Neural cell (in vitro differentiated cells): Measurements from ENCODE around the gene OTOP2. TPM values are rescaled to one million over a fixed set of nuclear protein-coding genes. Genes with fewer than 3 reads are reported as not detected.
"Not testable (repeated sequence)": the region's sequence is repeated elsewhere in the genome, so short reads cannot be mapped to it uniquely, and the experiment has no call there.

Source experiments
- H2AFZ ChIP-seq: fragments of 200-600, 300-800 bp; sonication (generic), shearing (Covaris generic); 2 replicates; pipeline ENCODE4 v1.6.0; 2014; ENCODE audit warnings: low read depth, mild to moderate bottlenecking, antibody characterized with exemption, low read length, moderate library complexity
- H3F3A ChIP-seq: fragments of 200-600 bp; shearing (Covaris generic); 2 replicates; pipeline ENCODE4 v1.6.1; 2016; ENCODE audit warnings: mild to moderate bottlenecking, moderate library complexity, mixed read lengths, antibody characterized with exemption, low read length; ENCODE audit not compliant: insufficient read depth, poor library complexity, severe bottlenecking
- H3K27ac ChIP-seq: fragments of 200-600, 300-800 bp; sonication (generic), shearing (Covaris generic); 2 replicates; pipeline ENCODE4 v1.5.1; 2014; ENCODE audit warnings: mild to moderate bottlenecking, low read length, moderate library complexity
- H3K27me3 ChIP-seq: fragments of 300-800, 200-600 bp; sonication (generic), shearing (Covaris generic); 2 replicates; pipeline ENCODE4 v1.6.0; 2014; ENCODE audit warnings: mild to moderate bottlenecking, low read depth, low read length, moderate library complexity; ENCODE audit not compliant: insufficient read depth
- H3K36me3 ChIP-seq: fragments of 300-800, 200-600 bp; sonication (generic), shearing (Covaris generic); 2 replicates; pipeline ENCODE4 v1.5.1; 2014; ENCODE audit warnings: mild to moderate bottlenecking, antibody characterized with exemption, low read length, moderate library complexity; ENCODE audit not compliant: insufficient read depth
- H3K4me2 ChIP-seq: fragments of 300-800, 200-600 bp; sonication (generic), shearing (Covaris generic); 2 replicates; pipeline ENCODE4 v1.6.0; 2014; ENCODE audit warnings: mild to moderate bottlenecking, low read length
- H3K4me3 ChIP-seq: fragments of 300-800, 200-600 bp; sonication (generic), shearing (Covaris generic); 2 replicates; pipeline ENCODE4 v1.5.1; 2014; ENCODE audit warnings: mild to moderate bottlenecking, low read length, moderate library complexity
- H3K79me2 ChIP-seq: fragments of 200-600 bp; shearing (Covaris generic); replicated peaks from 2 replicates; pipeline ENCODE4 v1.6.0; 2014; ENCODE audit warnings: mild to moderate bottlenecking, low read length, moderate library complexity; ENCODE audit not compliant: insufficient read depth
- H3K9ac ChIP-seq: fragments of 300-800, 200-600 bp; sonication (generic), shearing (Covaris generic); 2 replicates; pipeline ENCODE4 v1.6.1; 2016; ENCODE audit warnings: mild to moderate bottlenecking, low read length, mixed read lengths
- H3K9me2 ChIP-seq: fragments of 200-600 bp; shearing (Covaris generic); 2 replicates; pipeline ENCODE4 v1.6.1; 2016; ENCODE audit warnings: mild to moderate bottlenecking, low read length, mixed read lengths; ENCODE audit not compliant: insufficient read depth
- H3K9me3 ChIP-seq: fragments of 200-600, 300-800 bp; sonication (generic), shearing (Covaris generic); 2 replicates; pipeline ENCODE4 v1.6.1; 2016; ENCODE audit warnings: mild to moderate bottlenecking, mixed run types, low read length, moderate library complexity, mixed read lengths
- H4K20me1 ChIP-seq: fragments of 200-600 bp; shearing (Covaris generic); 2 replicates; pipeline ENCODE4 v1.6.1; 2016; ENCODE audit warnings: mild to moderate bottlenecking, mixed run types; ENCODE audit not compliant: insufficient read depth
- CTCF ChIP-seq: fragments of 450-650 bp; IDR thresholded peaks from 2 replicates; pipeline ENCODE4 v1.5.1; 2014; ENCODE audit warnings: antibody characterized with exemption, mild to moderate bottlenecking, moderate library complexity; ENCODE audit not compliant: poor library complexity, severe bottlenecking
- EP300 ChIP-seq: fragments of 450-650 bp; conservative IDR thresholded peaks from 2 replicates; pipeline ENCODE4 v1.6.1; 2014; ENCODE audit warnings: antibody characterized with exemption, mild to moderate bottlenecking, moderate library complexity; ENCODE audit not compliant: poor library complexity, severe bottlenecking
- EZH2 ChIP-seq: fragments of 200-600, 300-800 bp; shearing (Covaris generic), sonication (generic); IDR thresholded peaks from 2 replicates; pipeline ENCODE4 v1.6.1; 2014; ENCODE audit warnings: antibody characterized with exemption, low read length, borderline replicate concordance, mild to moderate bottlenecking; ENCODE audit not compliant: insufficient read depth, poor library complexity, severe bottlenecking
- MXI1 ChIP-seq: fragments of 450-650 bp; conservative IDR thresholded peaks from 2 replicates; pipeline ENCODE4 v1.6.1; 2014; ENCODE audit warnings: antibody characterized with exemption, mild to moderate bottlenecking; ENCODE audit not compliant: poor library complexity, severe bottlenecking
- POLR2AphosphoS5 ChIP-seq: IDR thresholded peaks from 2 replicates; pipeline ENCODE4 v1.6.1; 2012
- RAD21 ChIP-seq: fragments of 450-650 bp; conservative IDR thresholded peaks from 2 replicates; pipeline ENCODE4 v1.6.1; 2014; ENCODE audit warnings: antibody characterized with exemption, mild to moderate bottlenecking, moderate library complexity
- REST ChIP-seq: IDR thresholded peaks from 2 replicates; pipeline ENCODE4 v1.6.1; 2012; ENCODE audit warnings: borderline replicate concordance
- SMC3 ChIP-seq: fragments of 450-650 bp; conservative IDR thresholded peaks from 2 replicates; pipeline ENCODE4 v1.6.1; 2014; ENCODE audit warnings: antibody characterized with exemption, mild to moderate bottlenecking, moderate library complexity; ENCODE audit not compliant: poor library complexity
- TAF1 ChIP-seq: IDR thresholded peaks from 2 replicates; pipeline ENCODE4 v1.6.1; 2012; ENCODE audit warnings: low read depth
- polyA plus RNA-seq: library from polyadenylated mRNA; depleted of rRNA; stranded (reverse); fragments of >200 nt; gene quantifications from 2 replicates; pipeline ENCODE4 v1.2.3, GENCODE V29; 2014

OTOP2 gene
- polyA plus RNA-seq, 1 donor from 2014 or later = not detected

GRCh38 chr17:74911423-74911822 is 12.7 kb upstream of the OTOP2 start:
- H3K36me3 ChIP-seq, H4K20me1 ChIP-seq, H3K27ac ChIP-seq, H2AFZ ChIP-seq, H3F3A ChIP-seq, H3K4me2 ChIP-seq, H3K9ac ChIP-seq, H3K27me3 ChIP-seq, H3K9me2 ChIP-seq, H3K79me2 ChIP-seq, H3K4me3 ChIP-seq, H3K9me3 ChIP-seq: not testable (repeated sequence)

- TF ChIP-seq POLR2AphosphoS5 = no peak
- no peak for TF ChIP-seq EP300
- no peak for TF ChIP-seq CTCF
- TF ChIP-seq REST = no peak
- TF ChIP-seq TAF1 = no peak
- no peak for TF ChIP-seq MXI1
- no peak for TF ChIP-seq EZH2
- TF ChIP-seq SMC3 = no peak
- no peak for TF ChIP-seq RAD21
- no peaks in the 10 kb centered on the region for H3K27me3 ChIP-seq
- no peaks in the 10 kb centered on the region for H3K79me2 ChIP-seq
Measured at GRCh38 chr17:74916136-74916850, 7.8 kb upstream of the OTOP2 start.

GRCh38 chr17:74916851-74917199 is 7.2 kb upstream of the OTOP2 start:
- Histone ChIP-seq H3K4me3 (no peak overlapping the region), H3K9me2 (no peaks in the 10 kb centered on the region), H3K79me2 (no peaks in the 10 kb centered on the region), H3K27me3 (no peaks in the 10 kb centered on the region), H3F3A (no peaks in the 10 kb centered on the region), H3K36me3 (no peaks in the 10 kb centered on the region), H3K9me3 (no peaks in the 10 kb centered on the region), H3K4me2 (no peak overlapping the region), H2AFZ (no peak overlapping the region), H3K9ac (no peak overlapping the region), H3K27ac (no peak overlapping the region), H4K20me1 (no peaks in the 10 kb centered on the region)
- no peak for TF ChIP-seq EZH2
- no peak for TF ChIP-seq SMC3
- TF ChIP-seq EP300 = no peak
- no peak for TF ChIP-seq POLR2AphosphoS5
- TF ChIP-seq CTCF = no peak
- TF ChIP-seq TAF1 = no peak
- TF ChIP-seq MXI1 = no peak
- TF ChIP-seq REST = no peak
- no peak for TF ChIP-seq RAD21

More at GRCh38 chr17:74916136-74916850, 7.8 kb upstream of the OTOP2 start:
- Histone ChIP-seq H3K9me3 (no peaks in the 10 kb centered on the region), H2AFZ (no peak overlapping the region), H3K4me3 (no peak overlapping the region), H3K4me2 (no peak overlapping the region), H3F3A (no peaks in the 10 kb centered on the region), H3K36me3 (no peaks in the 10 kb centered on the region), H4K20me1 (no peaks in the 10 kb centered on the region), H3K27ac (no peak overlapping the region), H3K9ac (no peak overlapping the region), H3K9me2 (no peaks in the 10 kb centered on the region)
